Occipital lobe (tissue), 2 donors: Measurements from ENCODE around the gene SDCBP2. TPM values are rescaled to one million over a fixed set of nuclear protein-coding genes. Genes with fewer than 3 reads are reported as not detected.

Experiments
- DNase-seq: peaks from one replicate; lab custom pipeline; 2025; lab: John Stamatoyannopoulos, UW
- total RNA-seq: library from RNA; depleted of rRNA; stranded (reverse); fragments of >200 nt; gene quantifications from one replicate; pipeline ENCODE4 v1.2.3, GENCODE V29; 2014

Gene SDCBP2
- total RNA-seq, 1 donor from 2014 or later = 2.0 TPM

DNA sequence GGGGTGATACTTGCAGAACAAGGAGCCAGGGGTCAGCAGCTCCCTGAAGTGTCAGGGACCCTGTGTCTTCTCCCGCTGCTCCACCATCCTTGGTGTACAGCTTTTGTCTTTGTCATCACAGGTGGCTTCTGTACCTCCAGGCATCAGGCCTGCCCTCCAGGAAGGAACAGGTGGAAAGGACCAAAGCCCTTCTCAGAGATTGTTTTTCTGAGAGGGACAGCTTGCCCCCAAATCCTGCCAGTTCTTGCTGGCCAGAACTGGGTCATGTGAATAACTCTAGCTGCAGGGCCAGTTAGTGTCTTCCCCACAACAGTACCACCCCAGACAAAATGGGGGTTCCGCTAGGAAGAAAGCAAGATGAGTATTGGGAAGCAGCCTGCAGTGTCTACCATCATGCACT is 31.5 kb downstream of the SDCBP2 start:
- no peak for DNase-seq

DNA sequence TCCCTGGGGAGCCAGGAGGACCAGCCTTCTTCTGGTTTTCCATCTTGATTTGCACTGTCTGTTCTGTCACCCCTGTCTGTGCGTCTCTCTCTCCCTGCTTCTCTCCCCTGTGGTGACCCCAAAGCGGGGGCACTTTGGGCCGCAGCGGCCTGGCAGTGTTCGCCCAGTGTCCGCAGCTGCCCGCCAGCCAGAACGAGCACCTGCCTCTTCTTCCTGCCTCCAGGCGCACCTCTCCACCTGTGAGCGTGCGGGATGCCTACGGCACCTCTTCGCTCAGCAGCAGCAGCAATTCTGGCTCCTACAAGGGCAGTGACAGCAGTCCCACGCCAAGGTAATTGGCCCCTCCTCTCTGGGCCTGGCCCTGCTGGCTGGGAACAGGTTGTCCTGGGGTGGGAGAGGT is 32.0 kb downstream of the SDCBP2 start:
- no peak for DNase-seq

DNA sequence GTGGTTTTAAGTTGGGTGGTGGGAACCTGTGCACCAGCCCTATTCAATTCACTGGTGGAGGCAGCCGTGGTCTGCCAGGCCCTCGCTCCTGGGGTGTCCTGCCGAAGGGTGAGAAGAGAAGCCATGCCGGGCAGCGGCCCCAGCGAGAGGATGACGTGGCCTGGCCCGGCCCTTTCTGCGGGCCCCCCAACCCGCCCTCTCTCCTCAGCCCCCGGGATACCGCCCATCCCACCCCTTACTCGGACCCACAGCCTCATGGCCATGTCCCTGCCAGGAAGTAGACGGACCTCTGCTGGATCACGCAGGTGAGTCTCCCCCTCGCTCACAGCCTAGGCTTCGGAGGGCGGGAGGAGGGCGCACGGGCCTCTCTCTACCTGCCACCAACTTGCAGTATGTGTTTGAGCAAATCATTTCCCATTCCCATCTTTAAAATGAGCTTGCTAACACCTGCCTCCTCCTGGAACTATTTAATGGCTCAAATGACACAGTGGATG is 32.8 kb downstream of the SDCBP2 start:
- DNase-seq = no peak

DNA sequence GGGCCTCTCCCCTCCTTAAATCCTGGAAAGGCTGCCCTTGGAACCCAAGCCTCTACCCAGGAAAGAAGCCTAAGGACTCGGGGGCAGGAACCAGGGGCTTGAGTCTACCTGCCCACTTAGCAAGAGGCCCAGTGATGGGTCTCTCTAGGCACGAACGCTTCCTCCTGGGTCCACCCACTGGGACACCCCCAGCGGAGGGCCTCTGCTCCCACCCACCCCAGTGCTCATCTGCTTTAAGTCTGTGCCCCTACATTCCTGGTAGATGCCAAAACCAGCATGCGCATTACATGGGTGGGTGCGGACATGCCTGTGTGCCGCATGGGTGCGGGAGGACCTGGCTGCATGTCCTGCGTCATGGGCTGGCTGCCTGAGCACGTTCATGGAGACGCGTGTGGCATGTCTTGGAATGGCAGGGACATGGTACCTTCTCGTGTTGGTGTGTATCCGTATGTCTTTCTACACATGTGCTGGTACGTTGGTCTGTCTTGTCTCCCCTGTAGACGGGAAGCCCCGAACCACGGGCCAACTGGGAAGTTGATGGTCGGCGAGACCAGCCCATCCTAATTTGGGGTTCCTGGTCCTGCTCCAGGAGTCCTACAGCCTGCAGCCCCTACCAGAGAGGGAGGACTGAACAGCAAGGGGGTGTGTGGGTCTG is 33.5 kb downstream of the SDCBP2 start:
- DNase-seq = no peak

- DNase-seq = no peak
These were observed 34.4 kb downstream of the SDCBP2 start for GRCh38 chr20:1294497-1294896.

GRCh38 chr20:1293641-1294379 is 35.1 kb downstream of the SDCBP2 start:
- no peak for DNase-seq

DNA sequence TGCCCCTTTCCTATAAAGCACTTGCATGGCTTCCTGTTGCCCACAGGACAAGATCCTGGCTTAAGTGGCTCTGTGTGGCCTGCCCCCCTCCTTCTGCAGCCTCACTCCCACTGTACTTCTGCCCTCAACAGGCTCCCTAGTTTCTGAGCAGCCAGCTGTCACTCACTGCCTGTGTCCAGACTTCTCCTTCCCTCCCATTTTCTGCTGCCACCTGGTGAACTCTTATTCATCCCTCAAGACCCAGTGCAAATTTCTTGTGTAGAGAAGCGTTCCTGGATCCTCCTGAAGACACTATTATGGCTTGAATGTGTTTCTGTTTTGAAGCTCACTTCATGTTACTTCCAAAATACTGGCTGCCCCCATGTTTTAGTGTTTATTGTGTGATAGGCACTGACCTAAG is 36.3 kb downstream of the SDCBP2 start:
- DNase-seq = no peak

GRCh38 chr20:1291191-1291741 is 37.7 kb downstream of the SDCBP2 start:
- DNase-seq = peak; percentile 58

- no peak for DNase-seq
These were observed 41.0 kb downstream of the SDCBP2 start for GRCh38 chr20:1287787-1288569.

GRCh38 chr20:1287306-1287705 is 41.6 kb downstream of the SDCBP2 start:
- no peak for DNase-seq

DNA sequence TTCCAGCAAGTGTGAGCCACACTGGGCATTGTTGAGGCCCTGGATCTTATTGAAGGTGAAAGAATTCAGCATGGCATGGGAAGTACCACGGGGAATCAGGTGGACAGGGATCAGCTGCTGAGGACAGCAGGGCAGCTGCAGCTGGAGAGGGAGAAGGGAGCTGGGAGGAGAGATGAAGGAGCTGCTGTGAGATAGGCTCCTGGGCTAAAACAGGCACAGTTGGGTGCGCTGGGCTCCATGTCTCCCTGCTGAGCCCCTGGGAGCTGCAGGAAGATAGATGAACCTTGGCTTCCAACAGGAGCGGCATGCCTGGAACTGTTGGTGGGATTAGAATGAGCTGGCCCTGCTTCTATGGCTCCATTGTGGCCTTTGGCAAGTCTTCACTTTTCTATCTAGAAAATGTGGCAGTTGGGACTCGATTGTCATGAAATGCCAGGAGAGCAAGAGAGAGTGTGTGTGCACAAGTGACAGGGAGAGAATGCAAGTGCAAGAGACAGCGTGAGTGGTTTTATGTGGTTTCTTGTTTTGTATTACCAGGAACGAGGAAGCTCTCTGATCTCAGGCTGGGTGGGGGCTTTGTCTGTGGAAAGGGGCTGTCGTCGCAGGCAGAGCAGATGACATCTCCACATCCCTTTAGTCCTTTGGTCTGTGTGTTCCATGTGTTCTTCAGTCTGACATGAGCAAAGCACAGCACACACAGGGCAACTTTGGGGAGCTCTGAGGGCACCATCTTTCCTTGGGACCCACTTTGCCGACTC is 42.5 kb downstream of the SDCBP2 start:
- no peak for DNase-seq

GRCh38 chr20:1283522-1284510 is 45.1 kb downstream of the SDCBP2 start:
- no peak for DNase-seq

DNA sequence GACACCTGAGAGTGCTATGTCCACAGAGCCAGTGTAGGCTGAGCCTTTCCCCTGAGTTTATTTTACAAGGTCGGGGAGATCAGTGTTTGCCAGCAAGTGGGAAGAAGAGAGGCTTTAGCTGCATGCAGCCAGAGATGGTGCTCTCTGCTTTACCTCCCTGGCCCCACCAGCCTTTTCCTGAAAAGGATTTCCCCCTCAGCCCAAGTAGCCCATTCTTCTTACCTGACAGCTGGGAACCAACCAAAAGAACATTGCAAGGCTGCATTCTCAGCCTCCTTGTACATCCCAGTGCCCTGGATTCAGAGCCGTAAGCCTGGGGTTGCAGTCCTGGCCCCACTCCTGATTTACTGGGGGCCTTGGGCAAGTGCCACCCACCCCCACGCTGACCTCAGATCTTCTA is 46.0 kb downstream of the SDCBP2 start:
- DNase-seq = no peak

- no peak for DNase-seq
These were observed 47.5 kb downstream of the SDCBP2 start for GRCh38 chr20:1281279-1282057.

- no peak for DNase-seq
These were observed 48.5 kb downstream of the SDCBP2 start for GRCh38 chr20:1280195-1281102.

- no peak for DNase-seq
These were observed 49.9 kb downstream of the SDCBP2 start for GRCh38 chr20:1278993-1279392.

DNA sequence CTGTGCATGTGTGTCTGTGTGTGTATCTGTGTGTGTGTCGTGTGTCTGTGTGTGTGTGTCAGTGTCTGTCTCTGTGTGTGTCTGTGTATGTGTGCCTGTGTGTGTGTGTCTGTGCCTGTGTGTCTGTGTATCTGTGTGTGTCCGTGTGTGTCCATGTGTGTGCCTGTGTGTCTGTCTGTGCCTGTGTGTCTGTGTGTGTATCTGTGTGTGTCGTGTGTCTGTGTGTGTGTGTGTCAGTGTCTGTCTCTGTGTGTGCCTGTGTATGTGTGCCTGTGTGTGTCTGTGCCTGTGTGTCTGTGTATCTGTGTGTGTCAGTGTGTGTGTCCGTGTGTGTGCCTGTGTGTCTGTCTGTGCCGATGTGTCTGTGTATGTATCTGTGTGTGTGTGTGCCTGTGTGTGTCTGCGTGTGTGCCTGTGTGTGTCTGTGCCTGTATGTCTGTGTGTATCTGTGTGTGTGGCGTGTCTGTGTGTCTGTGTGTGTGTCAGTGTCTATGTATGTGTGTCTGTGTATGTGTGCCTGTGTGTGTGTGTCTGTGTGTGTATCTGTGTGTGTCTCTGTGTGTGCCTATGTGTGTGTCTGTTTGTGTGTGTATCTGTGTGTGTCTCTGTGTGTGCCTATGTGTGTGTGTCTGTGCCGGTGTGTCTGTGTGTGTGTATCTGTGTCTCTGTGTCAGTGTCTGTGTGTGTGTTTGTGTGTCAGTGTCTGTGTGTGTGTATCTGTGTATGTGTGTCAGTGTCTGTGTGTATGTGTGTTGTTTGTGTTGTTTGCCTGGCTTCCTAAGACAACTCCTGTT is 51.2 kb downstream of the SDCBP2 start:
- no peak for DNase-seq
